ENCODE measurements around the gene SLC6A11. TPM values are rescaled to one million over a fixed set of nuclear protein-coding genes. Genes with fewer than 3 reads are reported as not detected.

Gene SLC6A11
- under 1 TPM in 1 of 2 donors, not detected in 1; 0.10 TPM for total RNA-seq
- long read RNA-seq, donor 1: 0 reads
- long read RNA-seq, donor 2: 0 reads

DNA sequence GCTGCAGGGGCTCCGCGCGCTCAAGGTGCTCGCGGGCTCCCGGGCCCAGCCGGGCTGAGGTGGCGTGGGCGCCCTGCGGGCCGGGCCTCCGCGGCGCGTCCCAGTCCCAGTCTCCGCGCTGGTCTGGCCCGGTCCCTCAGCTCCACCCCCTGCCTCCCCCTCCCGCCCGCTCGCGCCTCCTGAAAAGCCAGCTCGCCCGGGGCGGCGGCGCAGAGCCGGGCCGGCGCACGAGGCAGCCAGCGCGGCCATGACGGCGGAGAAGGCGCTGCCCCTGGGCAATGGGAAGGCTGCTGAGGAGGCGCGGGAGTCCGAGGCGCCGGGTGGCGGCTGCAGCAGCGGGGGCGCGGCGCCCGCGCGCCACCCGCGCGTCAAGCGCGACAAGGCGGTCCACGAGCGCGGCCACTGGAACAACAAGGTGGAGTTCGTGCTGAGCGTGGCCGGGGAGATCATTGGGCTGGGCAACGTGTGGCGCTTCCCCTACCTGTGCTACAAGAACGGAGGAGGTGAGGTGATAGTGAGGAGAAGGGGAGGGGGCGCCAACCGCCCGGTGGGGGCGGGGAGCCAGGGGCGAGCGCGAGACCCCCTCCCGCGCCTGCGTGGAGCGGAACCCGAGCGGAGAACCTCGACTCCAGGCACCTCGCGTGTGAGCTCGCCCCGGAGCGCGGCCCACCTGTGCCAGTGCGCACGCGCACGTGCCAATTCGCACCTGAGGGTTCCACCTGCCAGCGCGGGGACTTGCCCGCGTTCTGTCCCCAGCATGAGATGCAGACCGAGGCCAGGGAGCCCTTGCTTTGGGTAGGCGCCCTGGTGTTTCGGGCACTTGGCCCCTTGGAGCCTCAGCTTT lies at the start of gene SLC6A11:
Gene SLC6A11, plus strand, starts transcription at position 210 of the 844 bp plus-strand sequence. Its CDS starts 38 bp downstream, at position 248.
- intact Hi-C loops (cut with DNase I): no loop called here
- peak; percentile 79 for DNase-seq (ENCODE audit: low spot score)

DNA sequence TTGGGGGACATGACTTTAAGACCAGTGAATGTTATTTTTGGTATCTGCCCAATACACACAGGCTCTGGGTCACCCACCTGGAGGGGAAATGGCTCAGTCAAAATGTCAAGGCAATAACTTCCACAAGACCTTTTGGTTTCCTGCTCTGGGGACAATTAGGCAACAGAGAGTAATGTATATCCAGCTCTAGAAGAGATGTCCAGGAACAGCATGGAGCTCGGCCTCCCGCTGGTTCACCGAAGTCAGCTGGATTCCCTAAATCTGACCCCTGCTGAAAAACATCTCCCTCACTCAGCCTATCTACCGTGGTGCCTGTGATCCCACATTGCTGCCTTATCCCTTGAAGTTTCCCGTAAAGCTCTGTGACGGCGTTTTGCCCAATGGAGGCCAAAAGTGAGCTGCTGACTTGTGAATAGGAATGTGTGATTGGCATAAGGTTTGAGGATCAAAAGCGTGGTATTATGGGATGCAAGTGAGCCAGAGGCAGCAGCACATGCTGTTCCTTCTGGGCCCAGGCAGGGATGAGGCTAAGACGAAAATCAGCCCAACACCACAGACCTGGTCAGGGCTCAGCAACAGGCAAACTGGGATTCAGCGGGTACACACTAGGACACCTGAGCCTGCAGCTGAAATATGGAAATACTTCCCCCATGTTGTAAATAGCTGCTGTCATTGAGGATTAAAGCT lies 47.2 kb upstream of the SLC6A11 start:
- DNase-seq (ENCODE audit: low spot score): no peak
- intact Hi-C loops (cut with DNase I): loop anchor here in 1 of 2 donors (10.0 kb wide), 1 partner anchor 566 kb away; no protein-coding TSS in a partner anchor

DNA sequence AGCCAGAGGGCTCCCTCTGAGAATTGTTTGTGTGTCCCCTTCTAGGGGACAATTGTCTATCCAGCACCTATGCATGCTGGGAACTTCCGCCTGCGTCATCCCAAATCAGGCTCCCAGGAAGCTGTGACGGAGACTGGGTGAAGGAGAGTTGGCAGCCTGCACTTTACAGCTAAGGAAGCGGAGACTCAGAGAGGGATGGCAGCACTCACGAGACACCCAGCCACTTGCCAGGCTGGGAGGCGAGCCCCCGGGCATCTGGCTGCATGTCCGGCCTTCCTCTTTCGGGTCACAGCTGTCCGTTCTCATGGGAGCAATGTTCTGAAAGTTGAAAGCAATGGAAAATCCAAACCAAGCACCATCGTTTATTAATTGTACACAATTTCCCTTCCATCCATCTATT lies 45.5 kb upstream of the SLC6A11 start:
- DNase-seq (ENCODE audit: low spot score): no peak
- intact Hi-C loops (cut with DNase I): loop anchor here in 1 of 2 donors (5.0 to 10.0 kb wide), 2 partner anchors 1108 to 1936 kb away; no protein-coding TSS in a partner anchor

DNA sequence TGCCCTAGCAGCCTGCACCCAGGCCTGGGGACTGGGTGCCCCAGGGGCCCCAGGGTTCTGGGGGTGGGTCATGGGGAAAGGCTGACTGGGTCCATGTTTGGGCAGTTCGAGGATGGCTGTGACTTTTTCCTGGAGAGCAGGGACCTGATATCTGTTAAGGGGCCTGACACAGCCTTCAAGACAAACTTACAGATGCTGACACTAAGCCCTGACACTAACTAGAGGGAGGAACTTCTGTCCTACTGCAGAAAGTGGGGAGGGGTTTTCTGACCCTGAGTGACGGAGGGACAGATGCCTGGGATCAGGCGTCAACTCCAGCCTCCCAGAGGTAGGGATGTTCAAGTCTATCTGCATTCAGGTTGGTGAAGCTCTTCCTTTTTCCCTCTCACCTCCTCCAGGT lies 45.0 kb upstream of the SLC6A11 start:
- DNase-seq (ENCODE audit: low spot score): no peak
- intact Hi-C loops (cut with DNase I): loop anchor here in 1 of 2 donors (5.0 to 10.0 kb wide), 2 partner anchors 1109 to 1936 kb away; no protein-coding TSS in a partner anchor

DNA sequence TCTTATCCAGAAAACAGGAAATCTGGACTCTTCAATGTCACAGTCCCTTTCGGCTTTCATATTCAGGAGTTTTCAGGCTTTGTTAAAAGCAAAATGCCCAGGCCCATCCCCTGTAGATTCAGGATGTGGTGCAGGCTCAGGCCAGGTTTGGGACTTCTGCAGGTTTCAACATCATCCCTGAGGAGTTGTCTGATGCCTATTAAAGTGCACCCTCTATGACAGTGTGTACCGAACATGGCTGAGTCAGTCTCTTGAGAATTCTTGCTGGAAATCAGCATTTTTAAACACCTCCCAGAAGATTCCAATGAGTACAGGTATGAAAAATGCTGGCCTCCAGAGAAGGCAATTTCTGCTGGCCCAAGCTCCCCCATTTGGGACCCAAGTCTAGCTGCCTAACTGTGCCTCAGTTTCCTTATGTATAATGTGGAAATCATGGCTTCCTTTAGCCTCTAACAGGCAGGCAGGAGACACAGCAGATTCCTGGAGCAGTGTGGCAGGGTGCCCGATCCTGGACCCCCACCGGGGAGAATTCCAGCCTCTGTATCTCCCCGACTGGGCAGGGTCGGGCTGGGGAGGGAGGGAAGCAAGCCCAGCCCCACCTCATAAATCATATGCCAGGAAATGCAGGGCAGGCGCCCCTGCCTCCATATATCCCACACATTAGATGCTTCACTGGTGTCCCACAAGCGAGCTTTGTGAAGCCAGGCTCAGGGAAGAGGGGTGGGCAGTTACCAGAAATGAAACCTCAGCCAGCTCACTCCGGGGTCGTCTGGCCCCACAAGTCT lies 44.4 kb upstream of the SLC6A11 start:
- no peak for DNase-seq (ENCODE audit: low spot score)
- intact Hi-C loops (cut with DNase I): loop anchor here in 1 of 2 donors (5.0 to 10.0 kb wide), 2 partner anchors 1109 to 1937 kb away; no protein-coding TSS in a partner anchor

DNA sequence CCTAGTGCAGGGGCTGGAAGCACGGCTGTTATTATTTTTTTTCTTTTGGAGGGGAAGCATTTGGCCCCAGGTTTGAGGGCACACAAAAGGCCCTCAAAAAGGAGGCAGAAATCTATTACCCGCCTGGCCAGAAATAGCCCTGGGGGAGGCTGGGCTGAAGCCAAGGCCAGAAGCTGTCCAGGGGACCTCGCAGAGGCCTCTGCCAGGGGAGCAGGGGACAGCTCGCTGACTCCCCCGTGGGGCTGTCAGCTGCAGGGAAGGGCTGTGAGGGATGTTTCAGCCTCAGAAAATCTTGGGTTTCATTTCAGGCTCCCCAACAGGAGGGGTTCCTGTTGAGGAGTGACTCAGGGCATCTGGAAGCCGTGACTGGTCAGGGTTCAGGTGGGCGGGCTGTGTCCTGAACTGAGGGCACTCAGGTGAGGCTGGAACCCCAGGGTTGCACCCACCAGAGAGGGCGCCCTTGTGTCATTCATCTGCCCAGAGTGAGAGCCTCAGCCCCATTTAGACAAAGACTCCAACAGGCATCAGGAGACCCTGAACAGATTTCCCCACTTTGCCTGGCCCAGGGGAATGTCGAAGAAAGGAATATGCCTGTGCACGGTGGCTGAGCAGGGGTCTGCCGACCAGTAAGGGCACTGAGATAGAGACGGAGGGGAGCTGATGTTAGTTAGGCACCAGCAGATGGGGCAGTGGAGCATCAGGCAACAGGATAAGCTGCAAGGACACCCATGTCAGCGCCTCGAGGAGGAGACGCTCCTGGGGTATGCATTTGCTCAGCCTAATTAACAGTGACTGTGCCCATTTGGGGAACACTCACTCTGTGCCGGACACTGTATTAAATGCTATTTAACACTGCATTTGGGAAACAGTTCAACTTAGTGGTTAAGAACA lies 43.5 kb upstream of the SLC6A11 start:
- intact Hi-C loops (cut with DNase I): loop anchor here in 1 of 2 donors (5.0 to 10.0 kb wide), 2 partner anchors 1110 to 1938 kb away; no protein-coding TSS in a partner anchor

DNA sequence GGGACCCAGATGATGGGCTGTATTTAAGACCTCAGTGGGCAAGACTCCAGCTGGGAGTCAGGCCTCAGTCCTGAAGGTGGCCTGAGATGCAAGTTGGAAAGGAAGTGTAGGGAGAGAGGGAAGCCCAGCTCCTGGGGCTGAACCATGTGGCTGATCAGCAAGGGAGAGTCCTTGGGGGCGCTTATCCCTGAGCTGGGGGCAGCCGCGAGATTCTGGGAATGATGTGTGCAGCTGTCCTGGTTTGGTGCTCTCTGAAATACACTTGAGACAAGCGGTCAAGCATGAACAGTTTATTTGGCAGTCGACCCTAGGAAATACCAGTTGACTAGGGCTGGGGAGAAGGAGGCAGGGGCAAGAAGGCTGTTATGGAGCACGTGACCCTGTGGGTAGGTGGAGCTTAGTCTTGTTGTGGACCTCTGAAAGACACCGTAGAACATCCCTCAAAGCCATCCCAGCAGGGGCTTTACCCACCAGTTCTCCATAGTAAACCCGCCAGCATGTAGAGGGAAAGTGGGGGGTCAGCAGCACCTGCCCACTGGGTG lies 41.8 kb upstream of the SLC6A11 start:
- no peak for DNase-seq (ENCODE audit: low spot score)
- intact Hi-C loops (cut with DNase I): loop anchor here in 1 of 2 donors (5.0 to 10.0 kb wide), 2 partner anchors 1112 to 1939 kb away; no protein-coding TSS in a partner anchor

More for the DNA sequence above, 43.5 kb upstream of the SLC6A11 start:
- DNase-seq (ENCODE audit: low spot score): no peak

DNA sequence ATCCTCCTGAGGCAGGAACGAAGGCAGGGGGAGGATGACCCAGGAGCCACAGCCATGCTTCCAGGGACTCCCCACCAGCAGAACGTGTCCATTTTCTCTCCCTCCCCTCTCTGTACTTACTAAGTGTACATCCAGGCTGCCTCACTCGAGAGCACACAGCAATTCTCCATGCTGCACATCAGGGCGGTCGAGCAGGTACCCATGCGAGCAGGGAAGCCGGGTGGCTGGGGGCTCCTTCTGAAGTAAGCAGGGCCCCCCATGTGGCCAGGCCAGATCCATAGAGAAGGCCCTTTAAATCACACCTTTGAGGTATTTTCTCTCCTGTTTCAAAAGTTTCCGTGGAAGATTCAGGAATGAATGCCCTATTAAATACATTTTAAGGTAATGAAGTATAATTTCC lies 41.2 kb upstream of the SLC6A11 start:
- no peak for DNase-seq (ENCODE audit: low spot score)
- intact Hi-C loops (cut with DNase I): loop anchor here in 1 of 2 donors (5.0 to 10.0 kb wide), 2 partner anchors 1113 to 1940 kb away; no protein-coding TSS in a partner anchor

DNA sequence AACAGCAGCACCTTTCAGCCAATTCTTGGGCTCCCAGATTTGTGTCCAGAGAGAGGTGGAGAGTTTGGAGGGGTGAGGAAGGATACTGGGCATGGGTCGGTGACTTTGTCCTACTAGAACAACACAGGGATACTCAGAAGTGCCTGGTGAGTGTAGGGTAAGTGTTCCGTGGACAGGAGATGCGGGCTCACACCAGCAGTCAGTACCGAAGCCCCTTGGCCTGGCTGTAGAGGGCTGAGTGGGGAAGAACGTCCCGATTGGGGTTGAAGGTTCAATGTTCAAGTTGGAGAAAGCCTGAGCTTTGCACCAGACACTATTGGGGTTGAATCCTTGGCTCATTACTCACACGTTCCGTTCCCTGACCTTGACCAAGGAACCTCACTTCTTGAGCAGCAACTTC lies 40.8 kb upstream of the SLC6A11 start:
- DNase-seq (ENCODE audit: low spot score): no peak
- intact Hi-C loops (cut with DNase I): loop anchor here in 1 of 2 donors (10.0 kb wide), 1 partner anchor 1940 kb away; no protein-coding TSS in a partner anchor

DNA sequence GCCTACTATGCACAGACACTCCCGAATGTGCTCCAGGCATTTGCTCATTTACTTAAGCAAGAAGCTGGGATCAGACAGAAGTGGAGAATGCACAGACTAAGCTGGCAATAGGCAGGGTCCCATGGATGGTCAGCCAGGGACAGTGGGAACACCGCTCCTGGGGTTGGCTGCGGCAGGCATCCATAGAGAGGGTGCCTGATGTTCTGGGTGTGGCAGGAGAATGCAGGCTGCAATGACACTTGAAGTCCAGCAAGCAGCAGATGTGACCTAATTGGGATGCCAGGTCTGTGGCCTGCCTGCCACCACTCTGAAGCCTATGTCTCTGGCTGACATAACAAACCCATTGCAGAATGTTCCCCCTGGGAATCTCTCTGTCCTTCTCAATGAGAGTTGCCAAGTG lies 40.2 kb upstream of the SLC6A11 start:
- DNase-seq (ENCODE audit: low spot score): no peak
- intact Hi-C loops (cut with DNase I): loop anchor here in 1 of 2 donors (10.0 kb wide), 1 partner anchor 1941 kb away; no protein-coding TSS in a partner anchor

DNA sequence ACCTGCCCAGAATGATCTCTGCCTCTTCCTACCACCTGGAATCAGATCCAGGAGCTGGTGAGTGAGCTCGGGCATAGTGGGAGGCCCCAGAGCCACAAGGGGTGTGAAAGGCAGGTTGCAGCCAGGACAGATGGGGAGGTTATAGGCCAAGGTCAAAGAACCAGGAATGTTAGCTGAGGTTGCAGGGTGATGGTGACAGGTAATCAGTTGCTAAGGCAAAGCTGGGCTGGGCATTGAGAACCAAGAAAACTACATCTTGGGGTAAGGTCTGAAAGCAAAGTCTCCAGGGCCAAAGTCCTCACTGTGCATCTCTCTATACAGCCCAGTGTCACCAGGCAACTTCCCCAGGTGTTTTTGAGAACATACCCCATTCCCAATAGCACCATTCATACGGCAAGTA lies 38.4 kb upstream of the SLC6A11 start:
- intact Hi-C loops (cut with DNase I): loop anchor here in 1 of 2 donors (10.0 kb wide), 1 partner anchor 1943 kb away; no protein-coding TSS in a partner anchor
- DNase-seq (ENCODE audit: low spot score): no peak

DNA sequence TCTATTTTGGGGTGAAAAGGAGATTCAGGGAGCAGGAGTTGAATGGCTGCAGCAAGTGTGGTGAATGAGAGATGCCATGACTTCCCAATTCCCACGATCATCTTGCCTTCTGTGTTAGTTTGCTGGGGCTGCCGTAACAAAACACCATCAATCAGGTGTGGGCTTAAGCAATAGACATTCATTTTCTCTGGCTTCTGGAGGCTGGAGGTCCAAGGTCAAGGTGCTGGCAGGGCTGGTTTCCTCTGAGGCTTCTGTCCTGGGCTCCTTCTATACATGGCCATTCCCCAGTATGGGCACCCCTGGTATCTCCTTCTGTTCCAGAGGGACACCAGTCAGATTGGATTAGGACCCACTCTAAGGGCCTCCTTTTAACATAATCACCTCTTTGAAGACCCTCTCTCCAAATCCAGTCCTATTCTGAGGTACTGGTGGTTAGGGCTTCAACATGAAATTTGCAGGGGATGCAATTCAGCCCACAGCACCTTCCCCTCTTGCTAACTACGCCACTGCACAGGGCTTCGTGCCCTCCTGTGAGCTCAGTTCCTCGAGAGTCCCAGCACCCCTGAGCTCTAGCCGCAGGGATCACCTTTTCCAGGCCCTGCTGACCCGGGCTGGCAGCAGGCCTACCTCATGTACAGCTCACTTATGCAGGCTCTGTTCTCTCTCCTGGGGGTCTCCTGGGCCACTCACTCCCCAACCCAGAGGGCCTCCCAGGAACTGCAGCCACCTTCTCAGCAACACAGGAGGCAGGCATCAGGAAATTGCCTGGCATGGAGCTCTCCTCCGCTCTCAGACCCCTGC lies 37.3 kb upstream of the SLC6A11 start:
- DNase-seq (ENCODE audit: low spot score): no peak
- intact Hi-C loops (cut with DNase I): loop anchor here in 1 of 2 donors (10.0 kb wide), 1 partner anchor 1944 kb away; no protein-coding TSS in a partner anchor

DNA sequence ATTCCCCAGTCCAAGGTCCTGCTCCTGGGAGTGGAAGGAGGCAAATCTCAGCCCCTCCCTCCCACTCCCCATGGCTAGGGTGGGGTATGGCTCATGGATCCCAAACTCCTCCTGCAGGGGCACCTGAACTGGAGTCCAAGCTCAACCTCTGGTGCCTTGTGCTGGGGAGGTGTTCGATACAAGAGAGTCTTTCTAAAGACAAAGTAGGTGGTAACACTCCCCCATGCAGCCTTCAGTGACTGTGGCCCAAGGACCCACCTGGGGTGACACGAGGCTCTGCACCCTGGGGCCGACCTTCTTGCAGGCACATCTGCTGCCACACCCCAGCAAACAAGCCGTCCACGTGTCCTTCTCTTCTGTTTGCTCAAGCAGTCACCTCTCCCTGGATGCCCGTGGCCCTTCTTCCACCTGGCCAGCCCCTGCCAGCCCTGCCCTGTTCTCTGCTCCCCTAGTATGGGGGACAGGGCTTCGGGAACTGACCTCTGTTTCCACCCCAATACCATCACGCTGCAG lies 36.7 kb upstream of the SLC6A11 start:
- intact Hi-C loops (cut with DNase I): loop anchor here in 1 of 2 donors (10.0 kb wide), 1 partner anchor 1945 kb away; no protein-coding TSS in a partner anchor
- no peak for DNase-seq (ENCODE audit: low spot score)

DNA sequence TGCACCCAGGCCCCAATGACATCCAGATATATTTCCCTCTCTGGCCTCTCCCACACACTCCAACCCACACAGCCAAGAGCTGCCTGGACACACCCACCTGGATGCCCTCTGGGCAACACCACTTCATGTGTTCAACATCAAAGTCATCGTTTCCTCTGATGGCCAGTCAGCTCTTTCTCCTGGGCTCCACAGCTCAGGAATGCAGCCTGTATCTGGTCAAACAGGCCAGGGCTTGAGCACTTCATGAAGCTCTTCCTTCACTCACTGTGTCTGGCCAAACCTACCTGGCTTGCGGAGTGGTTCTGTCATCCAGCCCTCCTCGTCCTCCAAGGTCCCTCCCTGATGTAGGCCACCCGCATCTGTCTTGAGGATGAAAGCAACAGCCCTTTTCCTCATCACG lies 35.8 kb upstream of the SLC6A11 start:
- no peak for DNase-seq (ENCODE audit: low spot score)
- intact Hi-C loops (cut with DNase I): no loop called here

DNA sequence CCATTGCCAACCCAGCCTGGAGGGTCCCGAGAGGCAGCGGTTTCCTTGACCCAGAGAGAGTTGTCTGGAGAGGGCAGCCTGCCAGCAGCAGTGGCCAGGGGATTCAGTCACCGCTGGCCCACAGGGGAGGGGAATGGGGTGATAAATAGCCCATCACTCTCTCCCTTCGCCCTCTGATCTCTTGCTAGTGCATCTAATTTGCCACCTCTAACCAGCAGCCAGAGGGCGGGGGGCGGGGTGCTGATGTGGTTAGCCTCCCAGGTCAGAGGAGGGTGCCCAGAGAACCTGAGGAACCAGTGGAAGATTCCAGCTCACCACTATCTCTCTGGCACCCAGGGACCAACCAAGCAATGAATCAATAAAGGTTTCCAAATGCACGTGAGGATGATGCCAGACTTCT lies 35.1 kb upstream of the SLC6A11 start:
- no peak for DNase-seq (ENCODE audit: low spot score)
- intact Hi-C loops (cut with DNase I): no loop called here

DNA sequence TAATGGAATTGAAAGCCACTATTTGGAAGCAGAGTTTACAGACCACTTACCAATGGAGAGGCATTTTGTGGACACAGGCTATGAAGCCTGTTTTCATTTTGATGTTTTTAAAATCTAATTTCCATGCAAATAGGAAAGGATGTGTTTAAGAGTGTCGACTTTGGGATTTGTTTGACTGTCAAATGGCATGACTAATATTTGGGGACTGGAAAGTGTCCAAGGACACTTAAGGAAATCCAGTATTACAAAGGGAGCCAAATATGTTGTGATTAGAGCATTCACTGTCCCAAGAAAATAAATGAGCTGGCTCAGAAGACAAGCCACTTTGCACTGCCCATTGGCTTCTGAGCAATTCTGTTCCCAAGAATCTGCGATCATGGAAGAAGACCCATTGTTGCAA lies 34.0 kb upstream of the SLC6A11 start:
- no peak for DNase-seq (ENCODE audit: low spot score)
- intact Hi-C loops (cut with DNase I): no loop called here
